ENCODE data around the gene CDH13. TPM values are rescaled to one million over a fixed set of nuclear protein-coding genes. Genes with fewer than 3 reads are reported as not detected.

The CDH13 gene
- total RNA-seq, 1 donor from 2014 or later = 81.1 TPM

DNA sequence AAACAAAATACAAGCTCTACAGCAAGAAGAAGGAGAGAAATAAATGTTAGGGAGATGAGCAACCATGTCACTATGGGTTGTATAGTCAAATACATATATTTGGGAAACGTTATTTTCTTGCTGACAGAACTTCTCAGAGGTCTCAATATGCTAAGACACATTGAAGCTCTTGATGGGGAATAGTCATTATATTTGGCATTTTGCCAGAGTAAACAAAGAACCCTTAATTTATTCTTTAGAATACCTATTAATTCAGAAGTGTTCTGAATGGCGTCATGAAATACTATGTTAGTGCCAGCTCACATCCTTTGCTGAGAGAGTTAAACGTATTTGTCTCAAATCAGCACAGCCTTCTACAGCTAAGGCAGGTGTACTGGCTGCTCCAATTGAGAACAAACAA lies 458.9 kb downstream of the CDH13 start:
- Mint-ChIP-seq H3K27me3 (ENCODE audit: unreplicated experiment) (peaks cover 2% of the 10 kb centered on the region), H3K36me3 (ENCODE audit: unreplicated experiment) (peaks cover 7% of the 10 kb centered on the region), H3K9me3 (ENCODE audit: unreplicated experiment) (peaks cover 1% of the 10 kb centered on the region), H3K4me1 (ENCODE audit: low read depth, unreplicated experiment) (peaks cover 4% of the 10 kb centered on the region), H3K4me3 (ENCODE audit: unreplicated experiment) (no peak overlapping the region), H3K27ac (ENCODE audit: unreplicated experiment) (no peak overlapping the region)
- no peak for DNase-seq
- TF ChIP-seq, protein P1, sequence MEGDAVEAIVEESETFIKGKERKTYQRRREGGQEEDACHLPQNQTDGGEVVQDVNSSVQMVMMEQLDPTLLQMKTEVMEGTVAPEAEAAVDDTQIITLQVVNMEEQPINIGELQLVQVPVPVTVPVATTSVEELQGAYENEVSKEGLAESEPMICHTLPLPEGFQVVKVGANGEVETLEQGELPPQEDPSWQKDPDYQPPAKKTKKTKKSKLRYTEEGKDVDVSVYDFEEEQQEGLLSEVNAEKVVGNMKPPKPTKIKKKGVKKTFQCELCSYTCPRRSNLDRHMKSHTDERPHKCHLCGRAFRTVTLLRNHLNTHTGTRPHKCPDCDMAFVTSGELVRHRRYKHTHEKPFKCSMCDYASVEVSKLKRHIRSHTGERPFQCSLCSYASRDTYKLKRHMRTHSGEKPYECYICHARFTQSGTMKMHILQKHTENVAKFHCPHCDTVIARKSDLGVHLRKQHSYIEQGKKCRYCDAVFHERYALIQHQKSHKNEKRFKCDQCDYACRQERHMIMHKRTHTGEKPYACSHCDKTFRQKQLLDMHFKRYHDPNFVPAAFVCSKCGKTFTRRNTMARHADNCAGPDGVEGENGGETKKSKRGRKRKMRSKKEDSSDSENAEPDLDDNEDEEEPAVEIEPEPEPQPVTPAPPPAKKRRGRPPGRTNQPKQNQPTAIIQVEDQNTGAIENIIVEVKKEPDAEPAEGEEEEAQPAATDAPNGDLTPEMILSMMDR (IDR thresholded peaks at IDR 0.05; ENCODE audit: partially characterized antibody, unreplicated experiment) = no peak

DNA sequence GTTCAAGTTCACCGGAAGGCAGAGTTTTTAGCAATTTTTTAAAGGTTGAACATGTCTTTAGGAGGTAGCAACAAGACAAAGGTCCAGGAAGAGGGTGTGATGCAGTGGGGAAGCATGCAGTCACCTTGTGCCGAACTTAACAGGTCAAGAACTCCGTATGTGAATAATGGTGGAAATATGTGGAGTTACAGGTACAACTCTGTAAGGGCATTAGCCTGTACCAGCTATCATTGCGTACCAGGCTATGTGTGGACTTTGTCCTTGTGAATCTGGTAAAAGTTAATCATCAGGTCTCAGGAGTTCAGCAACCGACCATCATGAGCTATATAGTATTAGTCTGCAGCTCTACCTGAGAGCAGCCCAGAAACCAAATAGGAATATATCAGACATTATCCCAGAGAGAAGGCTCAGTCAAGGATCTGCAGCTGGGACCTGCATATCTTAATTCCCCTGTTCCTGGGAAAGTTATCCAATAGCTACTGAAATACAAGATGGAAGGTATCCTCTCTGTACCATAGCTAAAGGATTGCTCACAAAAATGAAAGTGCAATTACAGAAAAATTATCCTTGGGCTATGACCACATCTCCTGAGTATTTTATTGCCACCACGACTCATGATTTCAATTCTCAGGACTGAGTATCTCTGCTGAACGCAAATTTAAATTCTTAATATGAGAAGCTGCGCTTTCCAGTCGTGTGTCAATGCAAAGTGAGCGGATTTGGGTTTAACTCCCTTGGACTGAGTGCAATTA lies 469.3 kb downstream of the CDH13 start:
- Mint-ChIP-seq H3K4me3 (ENCODE audit: unreplicated experiment) (no peak overlapping the region), H3K4me1 (ENCODE audit: low read depth, unreplicated experiment) (no peaks in the 10 kb centered on the region), H3K27me3 (ENCODE audit: unreplicated experiment) (no peaks in the 10 kb centered on the region), H3K9me3 (ENCODE audit: unreplicated experiment) (no peaks in the 10 kb centered on the region), H3K27ac (ENCODE audit: unreplicated experiment) (no peak overlapping the region), H3K36me3 (ENCODE audit: unreplicated experiment) (peaks cover 17% of the 10 kb centered on the region)
- TF ChIP-seq, protein P1 (IDR thresholded peaks at IDR 0.05; ENCODE audit: partially characterized antibody, unreplicated experiment) = no peak
- DNase-seq = no peak

GRCh38 chr16:83098536-83098935 lies 471.8 kb downstream of the CDH13 start:
- no peaks in the 10 kb centered on the region for H3K4me1 Mint-ChIP-seq (ENCODE audit: low read depth, unreplicated experiment)
- no peak for DNase-seq
- TF ChIP-seq, protein P1 (IDR thresholded peaks at IDR 0.05; ENCODE audit: partially characterized antibody, unreplicated experiment) = no peak
- no peaks in the 10 kb centered on the region for H3K27me3 Mint-ChIP-seq (ENCODE audit: unreplicated experiment)
- no peak overlapping the region for H3K27ac Mint-ChIP-seq (ENCODE audit: unreplicated experiment)
- peaks cover 29% of the 10 kb centered on the region for H3K36me3 Mint-ChIP-seq (ENCODE audit: unreplicated experiment)
- H3K9me3 Mint-ChIP-seq (ENCODE audit: unreplicated experiment) = peaks cover 2% of the 10 kb centered on the region
- no peak overlapping the region for H3K4me3 Mint-ChIP-seq (ENCODE audit: unreplicated experiment)

GRCh38 chr16:83100679-83101078 lies 473.9 kb downstream of the CDH13 start:
- no peaks in the 10 kb centered on the region for H3K4me1 Mint-ChIP-seq (ENCODE audit: low read depth, unreplicated experiment)
- peaks cover 24% of the 10 kb centered on the region for H3K36me3 Mint-ChIP-seq (ENCODE audit: unreplicated experiment)
- no peak overlapping the region for H3K4me3 Mint-ChIP-seq (ENCODE audit: unreplicated experiment)
- H3K9me3 Mint-ChIP-seq (ENCODE audit: unreplicated experiment) = peaks cover 2% of the 10 kb centered on the region
- TF ChIP-seq, protein P1 (IDR thresholded peaks at IDR 0.05; ENCODE audit: partially characterized antibody, unreplicated experiment) = no peak
- no peak for DNase-seq
- H3K27ac Mint-ChIP-seq (ENCODE audit: unreplicated experiment) = no peak overlapping the region
- no peaks in the 10 kb centered on the region for H3K27me3 Mint-ChIP-seq (ENCODE audit: unreplicated experiment)

- TF ChIP-seq, protein P1 (IDR thresholded peaks at IDR 0.05; ENCODE audit: partially characterized antibody, unreplicated experiment) = no peak
- Mint-ChIP-seq H3K4me3 (ENCODE audit: unreplicated experiment) (no peak overlapping the region), H3K27me3 (ENCODE audit: unreplicated experiment) (no peaks in the 10 kb centered on the region), H3K27ac (ENCODE audit: unreplicated experiment) (no peak overlapping the region), H3K9me3 (ENCODE audit: unreplicated experiment) (peaks cover 2% of the 10 kb centered on the region), H3K4me1 (ENCODE audit: low read depth, unreplicated experiment) (no peaks in the 10 kb centered on the region), H3K36me3 (ENCODE audit: unreplicated experiment) (peaks cover 24% of the 10 kb centered on the region)
- no peak for DNase-seq
Observed at GRCh38 chr16:83102336-83102735, 475.6 kb downstream of the CDH13 start.
